ENCODE measurements around the gene ZNF792.
"Not testable (repeated sequence)": the region's sequence is repeated elsewhere in the genome, so short reads cannot be mapped to it uniquely, and the experiment has no call there.

The ZNF792 gene

DNA sequence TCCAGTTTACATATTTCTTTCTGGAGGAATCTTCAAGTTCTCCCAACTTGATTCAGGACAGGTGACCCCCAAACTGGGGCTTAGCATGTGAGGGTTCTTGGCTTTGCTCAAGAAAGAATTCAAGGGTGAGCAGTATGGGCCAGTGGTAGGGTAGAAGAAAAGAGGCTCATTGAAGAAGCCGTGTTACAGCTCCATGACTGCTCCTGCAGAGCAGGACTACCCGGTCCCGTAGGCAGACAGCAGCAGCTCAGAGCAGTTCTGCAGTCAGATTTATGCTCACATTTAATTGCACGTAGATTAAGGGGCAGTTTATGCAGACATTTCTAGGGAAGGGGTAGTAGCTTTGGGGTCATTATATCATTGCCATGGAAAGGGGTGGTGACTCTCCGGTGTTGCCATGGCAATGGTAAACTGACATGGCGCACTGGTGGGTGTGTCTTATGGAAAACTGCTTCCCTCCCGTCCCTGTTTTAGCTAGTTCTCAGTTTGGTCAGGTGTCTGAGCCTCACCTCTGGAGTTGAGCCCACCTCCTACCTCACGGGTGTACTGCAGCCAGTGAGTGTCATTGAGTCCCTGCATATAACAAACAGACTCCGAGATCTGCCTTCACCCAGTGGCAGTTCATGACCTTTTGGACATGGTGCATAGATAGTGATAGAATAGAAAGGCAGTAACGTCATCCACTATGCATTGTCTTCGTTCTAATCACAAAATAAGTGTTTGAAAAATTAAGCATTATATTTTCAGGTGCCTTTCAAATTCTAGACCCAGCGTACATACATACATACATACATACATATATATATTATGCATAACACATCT is 16.0 kb upstream of the ZNF792 start:
- Histone ChIP-seq H3K27ac (ENCODE audit: low read depth, low read length) (no peak overlapping the region), H3K9ac (ENCODE audit: low read length) (no peak overlapping the region), H3K4me1 (ENCODE audit: control insufficient read depth, insufficient read depth, low read length) (no peaks in the 10 kb centered on the region), H3K36me3 (ENCODE audit: control insufficient read depth, insufficient read depth, low read length) (no peaks in the 10 kb centered on the region), H3K27me3 (ENCODE audit: control insufficient read depth, insufficient read depth, low read length) (no peaks in the 10 kb centered on the region), H3K4me3 (ENCODE audit: low read length) (no peak overlapping the region)

DNA sequence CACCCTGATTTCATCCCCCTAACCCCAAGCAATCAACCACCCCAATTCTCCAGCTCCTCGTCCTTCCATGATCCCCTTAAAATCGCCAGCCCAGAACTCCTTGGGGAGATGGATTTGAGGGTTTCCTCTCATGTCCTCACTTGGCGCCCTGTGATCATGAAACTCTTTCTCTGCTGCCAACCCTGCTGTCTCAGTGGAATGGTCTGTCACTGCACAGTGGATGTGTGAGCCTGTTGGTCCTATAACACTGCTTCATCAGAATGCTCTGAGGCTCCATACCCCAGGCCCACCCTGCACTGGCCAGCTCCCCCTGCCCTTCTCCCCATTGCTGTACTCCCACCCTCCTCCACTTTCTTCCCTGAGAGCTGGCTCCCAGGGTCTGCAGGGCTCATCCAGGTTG is 12.6 kb upstream of the ZNF792 start:
- no peak overlapping the region for H3K9ac ChIP-seq (ENCODE audit: low read length)
- no peaks in the 10 kb centered on the region for H3K36me3 ChIP-seq (ENCODE audit: control insufficient read depth, insufficient read depth, low read length)
- no peaks in the 10 kb centered on the region for H3K4me1 ChIP-seq (ENCODE audit: control insufficient read depth, insufficient read depth, low read length)
- H3K27ac ChIP-seq (ENCODE audit: low read depth, low read length) = no peak overlapping the region
- no peak overlapping the region for H3K4me3 ChIP-seq (ENCODE audit: low read length)
- H3K27me3 ChIP-seq (ENCODE audit: control insufficient read depth, insufficient read depth, low read length) = no peaks in the 10 kb centered on the region

DNA sequence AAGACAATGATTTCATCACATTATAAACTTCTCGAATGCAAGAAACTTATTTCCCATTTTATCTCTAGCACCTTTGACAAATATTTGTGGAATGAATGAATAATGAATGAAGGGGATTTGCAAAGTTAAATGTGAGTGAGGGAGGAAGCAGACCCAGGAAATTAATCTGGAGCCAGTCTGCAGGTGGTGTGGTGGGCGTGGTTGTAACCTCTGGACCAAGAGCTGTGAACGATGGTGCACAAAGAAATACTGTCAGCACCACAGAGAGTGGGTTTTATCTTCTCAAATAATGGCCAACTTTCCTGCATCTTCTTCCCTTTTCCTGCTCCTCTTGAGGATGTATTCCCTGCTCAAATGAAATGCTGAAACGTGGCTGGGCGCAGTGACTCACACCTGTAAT is 11.0 kb upstream of the ZNF792 start:
- Histone ChIP-seq H3K36me3 (ENCODE audit: control insufficient read depth, insufficient read depth, low read length) (no peaks in the 10 kb centered on the region), H3K27ac (ENCODE audit: low read depth, low read length) (no peak overlapping the region), H3K4me1 (ENCODE audit: control insufficient read depth, insufficient read depth, low read length) (no peaks in the 10 kb centered on the region), H3K27me3 (ENCODE audit: control insufficient read depth, insufficient read depth, low read length) (no peaks in the 10 kb centered on the region), H3K4me3 (ENCODE audit: low read length) (no peak overlapping the region), H3K9ac (ENCODE audit: low read length) (no peak overlapping the region)

DNA sequence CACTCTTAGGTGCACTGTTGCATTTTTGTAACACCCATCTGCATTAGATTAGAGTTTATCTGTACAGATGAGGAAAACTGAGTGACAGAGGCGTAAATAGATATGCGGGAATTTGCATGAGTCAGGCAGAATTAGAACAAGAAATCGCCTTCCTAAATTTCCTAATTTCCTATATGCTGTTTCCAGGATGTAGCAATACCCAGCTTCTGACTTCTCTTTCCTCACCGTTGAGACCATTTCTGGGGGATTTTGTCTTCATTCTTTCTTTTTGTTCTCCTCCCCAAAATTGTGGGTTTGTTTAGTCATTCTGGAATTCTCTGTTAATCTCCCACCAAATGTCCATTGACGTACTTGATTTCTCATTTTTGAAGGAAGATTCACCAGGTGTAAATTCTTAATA is 10.6 kb upstream of the ZNF792 start:
- Histone ChIP-seq H3K9ac (ENCODE audit: low read length) (no peak overlapping the region), H3K27ac (ENCODE audit: low read depth, low read length) (no peak overlapping the region), H3K4me1 (ENCODE audit: control insufficient read depth, insufficient read depth, low read length) (no peaks in the 10 kb centered on the region), H3K4me3 (ENCODE audit: low read length) (no peak overlapping the region), H3K27me3 (ENCODE audit: control insufficient read depth, insufficient read depth, low read length) (no peaks in the 10 kb centered on the region), H3K36me3 (ENCODE audit: control insufficient read depth, insufficient read depth, low read length) (no peaks in the 10 kb centered on the region)

DNA sequence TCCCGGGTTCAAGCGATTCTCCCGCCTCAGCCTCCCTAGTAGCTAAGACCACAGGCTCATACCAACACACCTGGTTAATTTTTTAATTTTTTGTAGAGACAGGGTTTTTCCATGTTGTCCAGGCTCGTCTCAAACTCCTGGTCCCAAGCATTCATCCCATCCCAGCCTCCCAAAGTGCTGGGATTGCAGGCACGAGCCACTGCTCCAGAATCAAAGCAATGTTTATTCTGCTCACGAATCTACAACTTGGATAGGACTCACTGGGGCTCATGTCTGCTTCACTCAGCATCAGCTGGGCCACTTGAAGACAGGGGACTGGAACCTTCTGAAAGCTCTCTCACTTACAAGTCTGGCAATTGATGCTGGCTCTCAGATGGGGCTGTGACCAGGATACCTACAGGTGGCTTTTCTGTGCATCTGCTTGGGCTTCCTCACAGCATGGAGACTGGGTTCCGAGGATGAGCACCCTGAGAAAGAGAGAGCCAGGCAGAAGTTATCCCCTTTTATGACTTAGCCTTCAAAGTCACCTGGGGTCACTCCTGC is 8.2 kb upstream of the ZNF792 start:
- no peaks in the 10 kb centered on the region for H3K4me1 ChIP-seq (ENCODE audit: control insufficient read depth, insufficient read depth, low read length)
- H3K9ac ChIP-seq (ENCODE audit: low read length) = no peak overlapping the region
- no peaks in the 10 kb centered on the region for H3K36me3 ChIP-seq (ENCODE audit: control insufficient read depth, insufficient read depth, low read length)
- H3K27ac ChIP-seq (ENCODE audit: low read depth, low read length) = no peak overlapping the region
- no peaks in the 10 kb centered on the region for H3K27me3 ChIP-seq (ENCODE audit: control insufficient read depth, insufficient read depth, low read length)
- H3K4me3 ChIP-seq (ENCODE audit: low read length) = no peak overlapping the region

DNA sequence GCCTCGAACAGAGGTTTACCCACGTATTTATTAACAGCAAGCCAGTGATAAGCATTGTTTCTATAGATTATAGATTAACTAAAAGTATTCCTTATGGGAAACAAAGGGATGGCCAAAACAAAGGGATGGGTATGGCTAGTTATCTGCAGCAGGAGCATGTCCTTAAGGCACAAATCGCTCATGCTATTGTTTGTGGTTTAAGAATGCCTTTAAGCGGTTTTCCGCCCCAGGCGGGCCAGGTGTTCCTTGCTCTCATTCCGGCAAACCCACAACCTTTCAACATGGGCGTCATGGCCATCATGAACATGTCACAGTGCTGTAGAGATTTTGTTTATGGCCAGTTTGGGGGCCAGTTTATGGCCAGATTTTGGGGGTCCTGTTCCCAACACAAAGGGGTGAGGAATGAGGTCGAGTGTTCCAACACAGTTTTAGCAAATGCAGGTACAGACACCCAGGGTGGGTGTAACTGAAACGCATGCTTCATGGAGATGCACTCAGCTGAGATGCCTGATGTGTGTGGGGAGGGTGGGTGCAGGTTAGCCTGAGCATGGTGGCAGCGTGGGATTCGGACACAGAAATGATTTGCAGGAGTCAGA is 6.3 kb upstream of the ZNF792 start:
- not testable (repeated sequence) for H3K4me1 ChIP-seq (ENCODE audit: control insufficient read depth, insufficient read depth, low read length); H3K9ac ChIP-seq (ENCODE audit: low read length); H3K27ac ChIP-seq (ENCODE audit: low read depth, low read length); H3K4me3 ChIP-seq (ENCODE audit: low read length); H3K36me3 ChIP-seq (ENCODE audit: control insufficient read depth, insufficient read depth, low read length); H3K27me3 ChIP-seq (ENCODE audit: control insufficient read depth, insufficient read depth, low read length)

DNA sequence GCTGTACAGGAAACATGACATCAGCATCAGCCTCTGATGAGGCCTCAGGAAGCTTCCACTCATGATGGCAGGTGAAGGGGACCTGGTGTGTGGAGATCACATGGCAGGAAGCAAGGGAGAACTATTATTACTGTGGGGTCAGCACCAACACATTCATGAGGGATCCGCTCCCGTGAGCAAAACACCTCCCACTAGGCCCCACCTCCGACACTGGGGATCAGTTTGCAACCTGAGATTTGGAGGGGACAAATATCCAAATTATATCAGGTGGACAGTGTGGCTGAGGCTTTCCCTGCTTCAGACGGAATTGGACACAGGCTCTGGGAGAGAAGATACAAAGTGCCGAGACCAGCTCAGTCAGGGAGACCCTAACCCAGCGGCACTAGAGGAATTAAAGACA is 5.7 kb upstream of the ZNF792 start:
- H3K27ac ChIP-seq (ENCODE audit: low read depth, low read length) = no peak overlapping the region
- H3K27me3 ChIP-seq (ENCODE audit: control insufficient read depth, insufficient read depth, low read length) = no peaks in the 10 kb centered on the region
- H3K36me3 ChIP-seq (ENCODE audit: control insufficient read depth, insufficient read depth, low read length) = no peaks in the 10 kb centered on the region
- H3K9ac ChIP-seq (ENCODE audit: low read length) = no peak overlapping the region
- H3K4me3 ChIP-seq (ENCODE audit: low read length) = no peak overlapping the region
- no peaks in the 10 kb centered on the region for H3K4me1 ChIP-seq (ENCODE audit: control insufficient read depth, insufficient read depth, low read length)

DNA sequence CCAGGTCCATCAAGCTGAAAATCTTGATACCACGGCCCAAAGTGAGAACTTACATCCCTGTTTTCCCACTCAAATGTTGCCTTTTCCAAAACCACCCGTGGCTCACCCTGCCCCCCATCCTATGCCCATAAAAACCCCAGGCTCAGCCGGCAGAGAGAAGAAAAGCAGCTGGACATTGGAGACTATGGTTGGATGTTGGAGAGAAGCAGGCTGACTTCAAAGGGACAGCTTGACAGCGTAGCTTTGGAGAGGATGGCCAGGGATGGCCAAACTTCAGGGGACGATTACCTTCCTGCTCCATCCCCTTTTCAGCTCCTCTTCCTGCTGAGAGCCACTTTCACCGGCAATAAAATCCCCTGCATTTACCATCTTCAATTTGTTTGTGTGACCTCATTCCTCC is 3.5 kb upstream of the ZNF792 start:
- Histone ChIP-seq H3K4me3 (ENCODE audit: low read length) (no peak overlapping the region), H3K27ac (ENCODE audit: low read depth, low read length) (no peak overlapping the region), H3K36me3 (ENCODE audit: control insufficient read depth, insufficient read depth, low read length) (no peaks in the 10 kb centered on the region), H3K9ac (ENCODE audit: low read length) (no peak overlapping the region), H3K27me3 (ENCODE audit: control insufficient read depth, insufficient read depth, low read length) (no peaks in the 10 kb centered on the region), H3K4me1 (ENCODE audit: control insufficient read depth, insufficient read depth, low read length) (peaks cover 6% of the 10 kb centered on the region)

DNA sequence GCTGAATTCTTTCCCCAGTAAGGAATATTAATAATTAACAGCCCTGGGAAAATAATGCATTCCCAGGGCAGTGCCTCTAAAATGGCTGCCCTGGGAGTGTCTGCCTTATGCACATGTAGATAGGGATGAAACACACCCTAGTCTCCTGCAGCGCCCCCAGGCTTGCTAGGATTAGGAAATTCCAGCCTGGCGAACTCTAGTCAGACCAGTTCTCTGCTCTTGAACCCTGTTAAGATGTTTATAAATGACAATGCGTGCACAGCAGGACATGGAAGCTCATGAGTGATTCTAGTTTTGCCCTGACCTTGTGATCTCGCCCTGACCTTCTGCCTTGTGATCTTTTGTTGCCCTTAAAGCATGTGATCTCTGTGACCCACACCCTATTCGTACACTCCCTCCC is 1.5 kb upstream of the ZNF792 start:
- not testable (repeated sequence) for H3K4me3 ChIP-seq (ENCODE audit: low read length); H3K27me3 ChIP-seq (ENCODE audit: control insufficient read depth, insufficient read depth, low read length); H3K36me3 ChIP-seq (ENCODE audit: control insufficient read depth, insufficient read depth, low read length); H3K27ac ChIP-seq (ENCODE audit: low read depth, low read length); H3K9ac ChIP-seq (ENCODE audit: low read length); H3K4me1 ChIP-seq (ENCODE audit: control insufficient read depth, insufficient read depth, low read length)

DNA sequence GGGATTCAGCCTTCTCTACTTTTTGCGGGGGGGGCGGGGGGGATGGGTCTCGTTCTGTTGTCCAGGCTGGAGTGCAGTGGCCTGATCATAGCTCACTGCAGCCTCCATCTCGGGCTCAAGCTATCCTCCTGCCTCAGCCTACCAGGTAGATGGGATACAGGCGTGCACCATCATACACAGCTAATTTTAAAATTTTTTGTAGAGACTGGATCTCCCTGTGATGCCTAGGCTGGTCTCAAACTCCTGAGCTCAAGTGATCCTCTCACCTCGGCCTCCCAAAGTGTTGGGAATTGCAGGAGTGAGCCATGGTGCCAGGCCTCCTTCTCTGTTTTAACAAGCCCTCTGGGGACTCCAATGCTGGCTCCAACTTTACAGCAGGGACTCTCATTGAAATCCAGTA is 569 bp upstream of the ZNF792 start:
- Histone ChIP-seq H3K27ac (ENCODE audit: low read depth, low read length) (no peak overlapping the region), H3K9ac (ENCODE audit: low read length) (no peak overlapping the region), H3K4me3 (ENCODE audit: low read length) (no peak overlapping the region)

DNA sequence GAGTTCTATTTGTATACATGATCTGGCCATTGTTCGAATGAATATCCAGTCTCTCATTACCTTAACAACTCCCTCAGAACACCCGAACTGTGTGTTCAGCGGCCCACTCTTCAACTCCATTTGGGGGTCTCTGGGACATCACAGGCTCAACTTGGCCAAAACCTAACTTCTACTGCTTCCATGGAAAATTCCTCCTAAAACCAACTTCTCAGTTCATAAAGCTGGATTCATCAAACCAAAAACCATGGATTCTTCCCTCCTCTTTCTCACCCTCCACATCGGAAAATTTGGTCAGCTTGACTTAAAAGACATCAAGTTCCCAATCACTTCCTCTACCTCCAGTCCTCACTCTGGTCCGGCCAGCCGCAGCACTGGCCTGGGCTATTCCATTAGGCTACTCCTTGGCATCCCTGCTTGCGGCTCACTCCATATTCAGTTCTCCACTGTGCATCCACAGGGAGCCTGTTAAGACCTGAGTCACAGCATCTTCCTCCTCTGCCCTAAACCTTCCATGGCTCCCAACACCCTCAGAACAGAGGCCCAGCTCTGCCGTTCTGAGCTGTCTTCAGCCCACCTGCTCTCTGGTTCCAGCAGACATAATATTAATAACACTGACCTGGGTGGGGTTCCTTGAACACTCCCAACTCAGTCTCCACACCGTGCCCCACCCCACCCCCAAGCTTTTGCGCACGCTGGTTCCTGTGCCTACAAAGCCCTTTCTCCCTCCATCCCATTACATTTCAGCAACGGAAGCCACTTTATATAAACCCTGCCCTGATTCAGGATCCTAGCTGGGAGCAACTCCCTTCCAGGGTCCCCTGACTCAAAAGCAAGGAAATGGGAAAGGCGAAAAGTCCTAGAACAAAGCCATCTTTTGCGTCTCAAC is 1.1 kb downstream of the ZNF792 start:
- Histone ChIP-seq H3K36me3 (ENCODE audit: control insufficient read depth, insufficient read depth, low read length) (peaks cover 26% of the 10 kb centered on the region), H3K27ac (ENCODE audit: low read depth, low read length) (no peak overlapping the region), H3K27me3 (ENCODE audit: control insufficient read depth, insufficient read depth, low read length) (no peaks in the 10 kb centered on the region), H3K4me3 (ENCODE audit: low read length) (peak overlapping the region; percentile 83), H3K4me1 (ENCODE audit: control insufficient read depth, insufficient read depth, low read length) (peaks cover 6% of the 10 kb centered on the region), H3K9ac (ENCODE audit: low read length) (peak overlapping the region; percentile 45)

More for the DNA sequence above, 569 bp upstream of the ZNF792 start:
- H3K27me3 ChIP-seq (ENCODE audit: control insufficient read depth, insufficient read depth, low read length) = no peaks in the 10 kb centered on the region
- peaks cover 6% of the 10 kb centered on the region for H3K4me1 ChIP-seq (ENCODE audit: control insufficient read depth, insufficient read depth, low read length)
- peaks cover 9% of the 10 kb centered on the region for H3K36me3 ChIP-seq (ENCODE audit: control insufficient read depth, insufficient read depth, low read length)

All from rectal smooth muscle tissue (tissue), 1 donor.